Stomach (tissue), 4 donors: Measurements from ENCODE around the gene HEXB.

Source experiments
- POLR2A ChIP-seq, 4 donors: fragments of 450-650 bp; IDR thresholded peaks; one replicate each; pipeline ENCODE4 v1.6.1; 2016; ENCODE audit warnings: antibody characterized with exemption in 4 of 4, control low read depth in 2 of 4, mild to moderate bottlenecking in 1 of 4, moderate library complexity in 1 of 4
- POLR2AphosphoS5 ChIP-seq, 3 donors: sonication (generic); formaldehyde crosslinking; IDR thresholded peaks; one replicate each; pipeline ENCODE4 v1.6.1; 2016; ENCODE audit warnings: antibody characterized with exemption in 3 of 3
- TF ChIP-seq, protein P1 (sequence below), 7 experiments: fragments of 450-650 bp in 4 of 7; fragments of 200-600 bp in 3 of 7; sonication (generic) in 3 of 7; IDR thresholded peaks; one replicate each; pipeline ENCODE4 v1.5.1; 2016 to 2019; ENCODE audit warnings: antibody characterized with exemption in 7 of 7, control low read depth in 2 of 7, mild to moderate bottlenecking in 1 of 7

DNA sequence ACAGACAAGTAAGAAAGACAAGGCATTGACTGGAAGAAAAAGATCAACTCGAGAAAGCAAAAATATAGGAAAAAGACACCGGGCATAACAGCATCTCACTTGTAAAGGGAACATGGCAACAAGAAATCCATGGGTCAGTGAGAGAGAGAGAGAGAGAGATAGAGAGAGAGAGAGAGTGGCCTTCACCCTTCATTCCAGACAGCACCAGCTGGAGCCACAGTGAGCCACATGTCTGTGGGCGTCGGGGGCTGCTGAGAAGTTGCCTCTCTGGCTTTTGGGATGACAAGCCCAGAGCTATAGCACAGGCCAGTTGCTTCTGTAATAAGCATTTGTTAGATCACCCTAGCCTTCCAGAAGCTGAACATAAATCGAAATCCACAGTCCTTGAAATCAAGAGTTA is 24.2 kb upstream of the HEXB start:
- TF ChIP-seq POLR2AphosphoS5 (IDR thresholded peaks at IDR 0.05) (no peak), POLR2A (IDR thresholded peaks at IDR 0.05) (no peak)
- TF ChIP-seq, protein P1, sequence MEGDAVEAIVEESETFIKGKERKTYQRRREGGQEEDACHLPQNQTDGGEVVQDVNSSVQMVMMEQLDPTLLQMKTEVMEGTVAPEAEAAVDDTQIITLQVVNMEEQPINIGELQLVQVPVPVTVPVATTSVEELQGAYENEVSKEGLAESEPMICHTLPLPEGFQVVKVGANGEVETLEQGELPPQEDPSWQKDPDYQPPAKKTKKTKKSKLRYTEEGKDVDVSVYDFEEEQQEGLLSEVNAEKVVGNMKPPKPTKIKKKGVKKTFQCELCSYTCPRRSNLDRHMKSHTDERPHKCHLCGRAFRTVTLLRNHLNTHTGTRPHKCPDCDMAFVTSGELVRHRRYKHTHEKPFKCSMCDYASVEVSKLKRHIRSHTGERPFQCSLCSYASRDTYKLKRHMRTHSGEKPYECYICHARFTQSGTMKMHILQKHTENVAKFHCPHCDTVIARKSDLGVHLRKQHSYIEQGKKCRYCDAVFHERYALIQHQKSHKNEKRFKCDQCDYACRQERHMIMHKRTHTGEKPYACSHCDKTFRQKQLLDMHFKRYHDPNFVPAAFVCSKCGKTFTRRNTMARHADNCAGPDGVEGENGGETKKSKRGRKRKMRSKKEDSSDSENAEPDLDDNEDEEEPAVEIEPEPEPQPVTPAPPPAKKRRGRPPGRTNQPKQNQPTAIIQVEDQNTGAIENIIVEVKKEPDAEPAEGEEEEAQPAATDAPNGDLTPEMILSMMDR (IDR thresholded peaks at IDR 0.05): no peak
